ENCODE results near the gene OSER1.

- TF ChIP-seq CTCF (optimal IDR thresholded peaks at IDR 0.05 in 1 of 3, IDR thresholded peaks at IDR 0.05 in 1 of 3, conservative IDR thresholded peaks at IDR 0.05 in 1 of 3; ENCODE audit: extremely low read depth in 1 of 3, insufficient read depth in 2 of 3, low read length in 3 of 3), result no peak
- TF ChIP-seq EZH2 (IDR thresholded peaks at IDR 0.05; ENCODE audit: low read length), result no peak
Observed at GRCh38 chr20:44231713-44232468, 21.3 kb upstream of the OSER1 start.
